ENCODE data around the gene NADK2.

NADK2 gene

GRCh38 chr5:36168737-36169136 is 73.0 kb downstream of the NADK2 start:
- no peak for TF ChIP-seq CTCF (IDR thresholded peaks at IDR 0.05)
- no peaks in the 10 kb centered on the region for H3K9me3 ChIP-seq
- H3K4me3 ChIP-seq (ENCODE audit: low read depth in 1 of 2, low read length in 1 of 2): no peak overlapping the region
- peaks cover 56% of the 10 kb centered on the region for H3K36me3 ChIP-seq
- no peaks in the 10 kb centered on the region for H3K27me3 ChIP-seq
- H3K4me1 ChIP-seq (ENCODE audit: control insufficient read depth in 1 of 2, insufficient read depth in 1 of 2, low read depth in 1 of 2, low read length in 1 of 2): peaks cover 6 to 11% of the 10 kb centered on the region in 2 experiments
- H3K27ac ChIP-seq: peak overlapping the region; percentile 46

- Histone ChIP-seq H3K4me1 (ENCODE audit: control insufficient read depth in 1 of 2, insufficient read depth in 1 of 2, low read depth in 1 of 2, low read length in 1 of 2) (peaks cover 6 to 9% of the 10 kb centered on the region in 2 experiments), H3K27me3 (no peaks in the 10 kb centered on the region), H3K9me3 (no peaks in the 10 kb centered on the region), H3K27ac (no peak overlapping the region), H3K4me3 (ENCODE audit: low read depth in 1 of 2, low read length in 1 of 2) (no peak overlapping the region), H3K36me3 (peaks cover 59% of the 10 kb centered on the region)
- no peak for TF ChIP-seq CTCF (IDR thresholded peaks at IDR 0.05)
Observed at GRCh38 chr5:36164461-36164860, 77.3 kb downstream of the NADK2 start.

GRCh38 chr5:36162810-36163486 is 78.8 kb downstream of the NADK2 start:
- Histone ChIP-seq H3K4me1 (ENCODE audit: control insufficient read depth in 1 of 2, insufficient read depth in 1 of 2, low read depth in 1 of 2, low read length in 1 of 2) (no peaks in the 10 kb centered on the region), H3K27ac (no peak overlapping the region), H3K36me3 (peaks cover 58% of the 10 kb centered on the region), H3K27me3 (no peaks in the 10 kb centered on the region), H3K4me3 (ENCODE audit: low read depth in 1 of 2, low read length in 1 of 2) (no peak overlapping the region), H3K9me3 (no peaks in the 10 kb centered on the region)
- no peak for TF ChIP-seq CTCF (IDR thresholded peaks at IDR 0.05)

- TF ChIP-seq CTCF (IDR thresholded peaks at IDR 0.05): no peak
- no peak overlapping the region for H3K27ac ChIP-seq
- no peaks in the 10 kb centered on the region for H3K27me3 ChIP-seq
- peaks cover 4 to 7% of the 10 kb centered on the region in 2 experiments for H3K4me1 ChIP-seq (ENCODE audit: control insufficient read depth in 1 of 2, insufficient read depth in 1 of 2, low read depth in 1 of 2, low read length in 1 of 2)
- peaks cover 55% of the 10 kb centered on the region for H3K36me3 ChIP-seq
- no peak overlapping the region for H3K4me3 ChIP-seq (ENCODE audit: low read depth in 1 of 2, low read length in 1 of 2)
- no peaks in the 10 kb centered on the region for H3K9me3 ChIP-seq
Observed at GRCh38 chr5:36161361-36161760, 80.4 kb downstream of the NADK2 start.

- Histone ChIP-seq H3K36me3 (peaks cover 51% of the 10 kb centered on the region), H3K4me1 (ENCODE audit: control insufficient read depth in 1 of 2, insufficient read depth in 1 of 2, low read depth in 1 of 2, low read length in 1 of 2) (peaks cover 4 to 7% of the 10 kb centered on the region in 2 experiments), H3K9me3 (no peaks in the 10 kb centered on the region), H3K27me3 (no peaks in the 10 kb centered on the region), H3K4me3 (ENCODE audit: low read depth in 1 of 2, low read length in 1 of 2) (no peak overlapping the region), H3K27ac (no peak overlapping the region)
- no peak for TF ChIP-seq CTCF (IDR thresholded peaks at IDR 0.05)
Observed at GRCh38 chr5:36160617-36161016, 81.1 kb downstream of the NADK2 start.
